DMS114 treated with DMSO at 0.1 percent for 48 hours (cell line): ENCODE results near the gene MORC1.

Source experiments
- DNase-seq: peaks from one replicate; lab custom pipeline; 2025; ENCODE audit not compliant: unreplicated experiment; lab: John Stamatoyannopoulos, UW

MORC1 gene

GRCh38 chr3:109028753-109029152 is 89.2 kb downstream of the MORC1 start:
- DNase-seq, result no peak

- DNase-seq, result no peak
Measured at GRCh38 chr3:109026821-109027220, 91.1 kb downstream of the MORC1 start.

GRCh38 chr3:109025896-109026295 is 92.0 kb downstream of the MORC1 start:
- no peak for DNase-seq

- DNase-seq, result peak; percentile 38
Measured at GRCh38 chr3:109023656-109024254, 94.2 kb downstream of the MORC1 start.

GRCh38 chr3:109023167-109023566 is 94.8 kb downstream of the MORC1 start:
- no peak for DNase-seq

- no peak for DNase-seq
Measured at GRCh38 chr3:109021556-109021955, 96.4 kb downstream of the MORC1 start.

- no peak for DNase-seq
Measured at GRCh38 chr3:109018828-109019227, 99.1 kb downstream of the MORC1 start.

- no peak for DNase-seq
Measured at GRCh38 chr3:109005443-109005842, 112.5 kb downstream of the MORC1 start.

GRCh38 chr3:108998436-108998835 is 119.5 kb downstream of the MORC1 start:
- no peak for DNase-seq

- DNase-seq, result no peak
Measured at GRCh38 chr3:108985844-108986243, 132.1 kb downstream of the MORC1 start.

- no peak for DNase-seq
Measured at GRCh38 chr3:108983051-108983450, 134.9 kb downstream of the MORC1 start.

GRCh38 chr3:108976058-108976457 is 141.9 kb downstream of the MORC1 start:
- DNase-seq, result no peak

- no peak for DNase-seq
Measured at GRCh38 chr3:108973019-108973418, 144.9 kb downstream of the MORC1 start.

GRCh38 chr3:108972482-108972881 is 145.5 kb downstream of the MORC1 start:
- no peak for DNase-seq

GRCh38 chr3:108970561-108970960 is 147.4 kb downstream of the MORC1 start:
- DNase-seq, result no peak

- no peak for DNase-seq
Measured at GRCh38 chr3:108966773-108967172, 151.2 kb downstream of the MORC1 start.

GRCh38 chr3:108959017-108959416 is 158.9 kb downstream of the MORC1 start:
- no peak for DNase-seq

GRCh38 chr3:108953700-108954099 is 164.2 kb downstream of the MORC1 start, which contains the start of gene GUCA1C:
GUCA1C (minus strand) TSS chr3:108953879; CDS start chr3:108953762, 117 bp downstream.
- no peak for DNase-seq

- no peak for DNase-seq
Measured at GRCh38 chr3:108953210-108953609, 164.7 kb downstream of the MORC1 start.

GRCh38 chr3:108951820-108952501 is 166.0 kb downstream of the MORC1 start:
- no peak for DNase-seq

- no peak for DNase-seq
Measured at GRCh38 chr3:108947855-108948254, 170.1 kb downstream of the MORC1 start.
